D721Med (cell line): ENCODE measurements around the gene GBX2.
"Not testable (repeated sequence)": the region's sequence is repeated elsewhere in the genome, so short reads cannot be mapped to it uniquely, and the experiment has no call there.

Experiments
- DNase-seq: peaks from one replicate; pipeline ENCODE4 v3.0.0; 2011; ENCODE audit warnings: low spot score; ENCODE audit not compliant: insufficient read length
- FAIRE-seq: peaks from 2 replicates; lab custom pipeline; 2011; peaks lifted over from hg19 to GRCh38; lab: Jason Lieb, UNC
- TF ChIP-seq, protein P1 (sequence below): IDR thresholded peaks from 2 replicates; pipeline ENCODE4 v1.5.1; 2012; ENCODE audit warnings: mild to moderate bottlenecking, control low read depth; ENCODE audit not compliant: insufficient read depth; ENCODE audit errors: missing control alignments

The GBX2 gene

DNA sequence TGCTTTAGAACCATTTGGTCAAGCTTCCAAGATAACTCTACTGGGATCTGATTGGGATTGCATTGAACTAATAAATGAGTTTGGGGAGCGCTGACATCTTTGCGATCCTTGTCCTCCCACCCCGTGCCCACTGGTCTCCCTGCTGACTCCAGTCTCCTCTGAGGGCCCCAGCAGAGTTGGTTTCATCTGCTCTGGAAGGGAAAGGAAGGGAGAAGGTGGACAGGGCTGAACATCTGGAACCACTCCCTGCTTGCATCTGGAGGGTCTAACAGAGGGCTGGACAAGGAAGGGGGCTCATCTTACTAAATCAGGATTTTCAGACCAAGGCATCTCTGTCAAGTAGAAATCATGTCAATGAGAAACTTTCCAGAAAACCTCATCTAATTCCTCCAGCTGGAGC is 12.8 kb downstream of the GBX2 start:
- FAIRE-seq = no peak
- no peak for DNase-seq
- TF ChIP-seq, protein P1, sequence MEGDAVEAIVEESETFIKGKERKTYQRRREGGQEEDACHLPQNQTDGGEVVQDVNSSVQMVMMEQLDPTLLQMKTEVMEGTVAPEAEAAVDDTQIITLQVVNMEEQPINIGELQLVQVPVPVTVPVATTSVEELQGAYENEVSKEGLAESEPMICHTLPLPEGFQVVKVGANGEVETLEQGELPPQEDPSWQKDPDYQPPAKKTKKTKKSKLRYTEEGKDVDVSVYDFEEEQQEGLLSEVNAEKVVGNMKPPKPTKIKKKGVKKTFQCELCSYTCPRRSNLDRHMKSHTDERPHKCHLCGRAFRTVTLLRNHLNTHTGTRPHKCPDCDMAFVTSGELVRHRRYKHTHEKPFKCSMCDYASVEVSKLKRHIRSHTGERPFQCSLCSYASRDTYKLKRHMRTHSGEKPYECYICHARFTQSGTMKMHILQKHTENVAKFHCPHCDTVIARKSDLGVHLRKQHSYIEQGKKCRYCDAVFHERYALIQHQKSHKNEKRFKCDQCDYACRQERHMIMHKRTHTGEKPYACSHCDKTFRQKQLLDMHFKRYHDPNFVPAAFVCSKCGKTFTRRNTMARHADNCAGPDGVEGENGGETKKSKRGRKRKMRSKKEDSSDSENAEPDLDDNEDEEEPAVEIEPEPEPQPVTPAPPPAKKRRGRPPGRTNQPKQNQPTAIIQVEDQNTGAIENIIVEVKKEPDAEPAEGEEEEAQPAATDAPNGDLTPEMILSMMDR = no peak

- no peak for FAIRE-seq
- TF ChIP-seq, protein P1 = no peak
- peak; percentile 1 for DNase-seq
Measured at GRCh38 chr2:236146436-236146835, 21.8 kb downstream of the GBX2 start.

DNA sequence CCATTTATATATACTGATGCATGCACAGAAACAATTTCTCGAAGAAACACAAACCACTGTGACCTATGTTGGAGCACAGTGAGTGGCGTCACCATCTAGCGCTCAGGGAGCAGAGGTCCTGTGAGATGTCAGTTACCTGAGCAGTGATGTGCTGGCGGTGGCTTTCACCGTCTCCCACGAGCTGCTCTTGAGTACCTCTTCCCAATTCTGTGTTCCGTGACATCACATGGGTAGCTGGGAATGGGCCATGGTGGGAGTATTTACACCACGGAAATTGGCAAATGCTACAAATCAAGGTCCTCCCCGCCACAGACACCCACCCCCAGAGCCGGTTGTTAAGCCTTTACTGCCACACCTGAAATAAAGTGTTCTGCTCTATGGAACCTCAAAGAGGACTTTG is 24.4 kb downstream of the GBX2 start:
- FAIRE-seq (no peak), DNase-seq (no peak)
- TF ChIP-seq, protein P1 = no peak

GRCh38 chr2:236141616-236142015 is 26.6 kb downstream of the GBX2 start:
- not testable (repeated sequence) for DNase-seq, FAIRE-seq

GRCh38 chr2:236137066-236137465 is 31.1 kb downstream of the GBX2 start:
- TF ChIP-seq, protein P1 = no peak
- FAIRE-seq = no peak
- no peak for DNase-seq

- FAIRE-seq (no peak), DNase-seq (no peak)
- TF ChIP-seq, protein P1 = no peak
Measured at GRCh38 chr2:236136538-236136937, 31.6 kb downstream of the GBX2 start.

- TF ChIP-seq, protein P1 = no peak
- no peak for FAIRE-seq
- DNase-seq = no peak
Measured at GRCh38 chr2:236133410-236134012, 34.7 kb downstream of the GBX2 start.
